ENCODE measurements around the gene IFT88.

IFT88 gene

GRCh38 chr13:20594280-20594679 is 27.3 kb downstream of the IFT88 start:
- TF ChIP-seq TAF1 (IDR thresholded peaks at IDR 0.05; ENCODE audit: borderline replicate concordance, low read depth, low read length) (no peak), POLR2A (IDR thresholded peaks at IDR 0.05; ENCODE audit: low read depth, low read length) (no peak)
- FAIRE-seq: no peak
- no peak for DNase-seq (ENCODE audit: insufficient read length)

- DNase-seq (ENCODE audit: insufficient read length): no peak
- TF ChIP-seq POLR2A (IDR thresholded peaks at IDR 0.05; ENCODE audit: low read depth, low read length) (no peak), POLR2AphosphoS5 (IDR thresholded peaks at IDR 0.05; ENCODE audit: low read depth, low read length) (no peak), TAF1 (IDR thresholded peaks at IDR 0.05; ENCODE audit: borderline replicate concordance, low read depth, low read length) (no peak)
- no peak for FAIRE-seq
Measured at GRCh38 chr13:20607015-20607414, 40.1 kb downstream of the IFT88 start.

- no peak for TF ChIP-seq POLR2A (IDR thresholded peaks at IDR 0.05; ENCODE audit: low read depth, low read length)
- no peak for TF ChIP-seq TAF1 (IDR thresholded peaks at IDR 0.05; ENCODE audit: borderline replicate concordance, low read depth, low read length)
- TF ChIP-seq POLR2AphosphoS5 (IDR thresholded peaks at IDR 0.05; ENCODE audit: low read depth, low read length): no peak
- DNase-seq (ENCODE audit: insufficient read length) (no peak), FAIRE-seq (no peak)
Measured at GRCh38 chr13:20608438-20609020, 41.6 kb downstream of the IFT88 start.

- DNase-seq (ENCODE audit: insufficient read length) (no peak), FAIRE-seq (no peak)
- TF ChIP-seq POLR2AphosphoS5 (IDR thresholded peaks at IDR 0.05; ENCODE audit: low read depth, low read length) (no peak), TAF1 (IDR thresholded peaks at IDR 0.05; ENCODE audit: borderline replicate concordance, low read depth, low read length) (no peak), POLR2A (IDR thresholded peaks at IDR 0.05; ENCODE audit: low read depth, low read length) (no peak)
Measured at GRCh38 chr13:20609145-20609544, 42.2 kb downstream of the IFT88 start.

- no peak for DNase-seq (ENCODE audit: insufficient read length)
- FAIRE-seq: no peak
- no peak for TF ChIP-seq POLR2AphosphoS5 (IDR thresholded peaks at IDR 0.05; ENCODE audit: low read depth, low read length)
- no peak for TF ChIP-seq POLR2A (IDR thresholded peaks at IDR 0.05; ENCODE audit: low read depth, low read length)
- no peak for TF ChIP-seq TAF1 (IDR thresholded peaks at IDR 0.05; ENCODE audit: borderline replicate concordance, low read depth, low read length)
Measured at GRCh38 chr13:20610006-20610405, 43.0 kb downstream of the IFT88 start.

- DNase-seq (ENCODE audit: insufficient read length) (no peak), FAIRE-seq (no peak)
- TF ChIP-seq POLR2AphosphoS5 (IDR thresholded peaks at IDR 0.05; ENCODE audit: low read depth, low read length) (no peak), POLR2A (IDR thresholded peaks at IDR 0.05; ENCODE audit: low read depth, low read length) (no peak), TAF1 (IDR thresholded peaks at IDR 0.05; ENCODE audit: borderline replicate concordance, low read depth, low read length) (no peak)
Measured at GRCh38 chr13:20616059-20616797, 49.3 kb downstream of the IFT88 start.

- no peak for FAIRE-seq
Measured at GRCh38 chr13:20623000-20623399, 56.0 kb downstream of the IFT88 start.

GRCh38 chr13:20624213-20624612 is 57.3 kb downstream of the IFT88 start:
- no peak for TF ChIP-seq TAF1 (IDR thresholded peaks at IDR 0.05; ENCODE audit: borderline replicate concordance, low read depth, low read length)
- no peak for TF ChIP-seq POLR2AphosphoS5 (IDR thresholded peaks at IDR 0.05; ENCODE audit: low read depth, low read length)
- no peak for TF ChIP-seq POLR2A (IDR thresholded peaks at IDR 0.05; ENCODE audit: low read depth, low read length)
- DNase-seq (ENCODE audit: insufficient read length) (no peak), FAIRE-seq (no peak)

More at GRCh38 chr13:20623000-20623399, 56.0 kb downstream of the IFT88 start:
- TF ChIP-seq POLR2A (IDR thresholded peaks at IDR 0.05; ENCODE audit: low read depth, low read length) (no peak), POLR2AphosphoS5 (IDR thresholded peaks at IDR 0.05; ENCODE audit: low read depth, low read length) (no peak), TAF1 (IDR thresholded peaks at IDR 0.05; ENCODE audit: borderline replicate concordance, low read depth, low read length) (no peak)
- no peak for DNase-seq (ENCODE audit: insufficient read length)

GRCh38 chr13:20633802-20634201 is 66.8 kb downstream of the IFT88 start:
- DNase-seq (ENCODE audit: insufficient read length) (no peak), FAIRE-seq (no peak)
- TF ChIP-seq POLR2AphosphoS5 (IDR thresholded peaks at IDR 0.05; ENCODE audit: low read depth, low read length) (no peak), TAF1 (IDR thresholded peaks at IDR 0.05; ENCODE audit: borderline replicate concordance, low read depth, low read length) (no peak), POLR2A (IDR thresholded peaks at IDR 0.05; ENCODE audit: low read depth, low read length) (no peak)

GRCh38 chr13:20636079-20636478 is 69.1 kb downstream of the IFT88 start:
- DNase-seq (ENCODE audit: insufficient read length): no peak
- TF ChIP-seq TAF1 (IDR thresholded peaks at IDR 0.05; ENCODE audit: borderline replicate concordance, low read depth, low read length) (no peak), POLR2A (IDR thresholded peaks at IDR 0.05; ENCODE audit: low read depth, low read length) (no peak), POLR2AphosphoS5 (IDR thresholded peaks at IDR 0.05; ENCODE audit: low read depth, low read length) (no peak)
- no peak for FAIRE-seq

GRCh38 chr13:20637811-20638210 is 70.9 kb downstream of the IFT88 start:
- FAIRE-seq (no peak), DNase-seq (ENCODE audit: insufficient read length) (no peak)
- TF ChIP-seq TAF1 (IDR thresholded peaks at IDR 0.05; ENCODE audit: borderline replicate concordance, low read depth, low read length) (no peak), POLR2A (IDR thresholded peaks at IDR 0.05; ENCODE audit: low read depth, low read length) (no peak), POLR2AphosphoS5 (IDR thresholded peaks at IDR 0.05; ENCODE audit: low read depth, low read length) (no peak)

GRCh38 chr13:20647758-20648157 is 80.8 kb downstream of the IFT88 start:
- TF ChIP-seq TAF1 (IDR thresholded peaks at IDR 0.05; ENCODE audit: borderline replicate concordance, low read depth, low read length) (no peak), POLR2A (IDR thresholded peaks at IDR 0.05; ENCODE audit: low read depth, low read length) (no peak), POLR2AphosphoS5 (IDR thresholded peaks at IDR 0.05; ENCODE audit: low read depth, low read length) (no peak)
- FAIRE-seq (no peak), DNase-seq (ENCODE audit: insufficient read length) (no peak)
